GM18526 (cell line): ENCODE data around the gene PLOD1.

ENCODE experiments used
- POLR2A ChIP-seq: IDR thresholded peaks from 3 replicates; pipeline ENCODE4 v1.6.1; 2011; ENCODE audit not compliant: insufficient read length; ENCODE audit errors: extremely low read depth

PLOD1 gene

DNA sequence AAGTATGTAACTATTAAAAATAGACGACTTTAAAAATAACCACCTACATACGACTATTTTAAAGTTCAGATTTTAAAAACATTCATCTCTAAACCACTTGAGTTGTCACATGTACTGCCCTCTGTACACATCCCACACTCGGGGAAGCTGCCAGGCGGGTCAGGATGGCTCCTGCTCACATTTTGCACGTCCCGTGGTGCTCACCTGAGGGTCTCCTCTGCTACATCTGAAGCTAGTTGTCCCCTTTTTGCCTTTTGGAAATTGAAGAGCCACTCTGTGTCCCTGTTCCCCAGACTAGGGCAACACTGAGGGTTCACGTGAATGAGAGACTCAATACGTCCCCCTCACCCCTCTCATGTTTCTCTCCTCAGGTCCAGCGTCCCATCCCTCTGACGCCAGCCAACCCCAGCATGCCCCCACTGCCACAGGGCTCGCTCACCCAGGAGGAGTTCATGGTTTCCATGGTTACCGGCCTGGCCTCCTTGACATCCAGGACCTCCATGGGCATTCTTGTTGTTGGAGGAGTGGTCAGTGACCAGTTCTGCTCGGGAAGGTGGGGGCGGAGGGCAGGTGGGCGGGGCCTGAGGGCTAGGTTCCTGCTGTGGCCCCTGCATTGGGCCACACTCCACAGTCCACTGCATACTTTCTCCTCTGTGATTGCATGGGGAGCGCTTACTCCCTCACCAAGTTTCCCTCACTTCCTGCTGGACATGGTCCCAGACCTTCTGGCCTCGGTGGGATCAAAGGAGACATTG is 71.8 kb downstream of the PLOD1 start:
- TF ChIP-seq POLR2A = no peak

DNA sequence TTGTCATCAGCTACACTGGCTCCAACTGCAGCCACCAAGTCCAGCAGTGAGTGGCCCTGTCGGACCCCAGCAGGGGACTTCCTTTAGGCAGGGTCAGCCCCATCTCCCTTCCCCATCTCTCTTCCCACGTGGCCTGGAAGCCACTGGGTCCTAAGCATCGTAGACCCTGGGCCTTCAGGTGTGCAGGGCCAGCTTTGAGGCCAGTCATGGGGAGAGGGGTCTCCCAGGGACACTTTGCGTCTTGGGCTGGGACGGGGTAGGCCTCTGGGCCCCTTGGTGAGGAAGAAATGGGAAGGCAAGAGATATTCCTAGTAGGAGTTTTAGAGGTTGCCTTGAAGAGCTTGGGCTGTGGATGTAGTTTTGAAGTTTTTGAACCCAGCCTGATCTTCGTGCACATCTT is 72.7 kb downstream of the PLOD1 start:
- no peak for TF ChIP-seq POLR2A

DNA sequence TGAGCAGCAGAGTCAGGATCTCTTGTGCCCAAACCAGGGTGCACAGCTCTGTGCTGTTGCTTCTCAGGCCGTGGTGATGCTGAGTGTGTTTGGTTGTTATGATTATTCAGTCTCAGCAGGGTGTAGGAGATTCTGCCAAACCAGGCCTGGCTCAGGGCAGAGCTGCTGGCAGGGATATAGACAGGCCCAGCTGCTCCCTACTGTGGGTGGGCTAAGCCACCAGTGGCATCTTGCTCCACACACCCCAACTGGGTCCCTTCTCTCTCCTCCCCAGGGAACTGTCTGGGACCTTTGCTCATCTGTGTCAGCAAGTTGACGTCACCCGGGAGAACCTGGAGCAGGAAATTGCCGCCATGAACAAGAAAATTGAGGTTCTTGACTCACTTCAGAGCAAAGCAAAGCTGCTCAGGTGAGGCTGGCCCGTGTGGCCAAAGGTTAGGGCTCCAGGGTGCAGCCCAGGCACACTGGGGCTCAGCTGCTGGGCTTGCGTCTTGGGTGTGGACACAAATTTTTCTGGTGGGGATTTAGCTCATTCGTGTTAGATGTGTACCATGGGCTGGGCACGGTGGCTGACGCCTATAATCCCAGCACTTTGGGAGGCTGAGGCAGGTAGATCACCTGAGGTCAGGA is 74.9 kb downstream of the PLOD1 start:
- TF ChIP-seq POLR2A = no peak

GRCh38 chr1:12010746-12011570 is 76.4 kb downstream of the PLOD1 start:
- no peak for TF ChIP-seq POLR2A

DNA sequence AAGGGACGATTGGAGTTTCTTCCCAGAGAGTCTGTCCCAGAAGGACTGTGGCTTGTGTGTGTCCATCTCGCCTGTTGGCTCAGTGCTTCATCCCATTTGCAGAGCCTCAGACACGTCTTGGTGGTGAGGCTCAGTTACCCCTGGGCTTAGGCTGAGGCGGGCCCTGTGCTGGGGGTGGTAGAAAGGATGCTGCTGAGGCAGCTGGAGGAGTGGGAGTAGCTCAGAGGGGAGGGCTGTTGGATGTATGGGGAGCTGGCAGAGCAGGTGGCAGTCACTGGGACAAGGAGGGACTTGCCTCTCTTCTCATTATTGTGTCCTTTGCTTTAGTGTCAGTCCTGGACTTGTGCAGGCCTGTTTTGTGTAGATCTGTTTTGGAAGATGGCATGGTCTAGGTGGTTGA is 77.5 kb downstream of the PLOD1 start:
- no peak for TF ChIP-seq POLR2A

- no peak for TF ChIP-seq POLR2A
Measured at GRCh38 chr1:12012560-12013316, 78.2 kb downstream of the PLOD1 start.

DNA sequence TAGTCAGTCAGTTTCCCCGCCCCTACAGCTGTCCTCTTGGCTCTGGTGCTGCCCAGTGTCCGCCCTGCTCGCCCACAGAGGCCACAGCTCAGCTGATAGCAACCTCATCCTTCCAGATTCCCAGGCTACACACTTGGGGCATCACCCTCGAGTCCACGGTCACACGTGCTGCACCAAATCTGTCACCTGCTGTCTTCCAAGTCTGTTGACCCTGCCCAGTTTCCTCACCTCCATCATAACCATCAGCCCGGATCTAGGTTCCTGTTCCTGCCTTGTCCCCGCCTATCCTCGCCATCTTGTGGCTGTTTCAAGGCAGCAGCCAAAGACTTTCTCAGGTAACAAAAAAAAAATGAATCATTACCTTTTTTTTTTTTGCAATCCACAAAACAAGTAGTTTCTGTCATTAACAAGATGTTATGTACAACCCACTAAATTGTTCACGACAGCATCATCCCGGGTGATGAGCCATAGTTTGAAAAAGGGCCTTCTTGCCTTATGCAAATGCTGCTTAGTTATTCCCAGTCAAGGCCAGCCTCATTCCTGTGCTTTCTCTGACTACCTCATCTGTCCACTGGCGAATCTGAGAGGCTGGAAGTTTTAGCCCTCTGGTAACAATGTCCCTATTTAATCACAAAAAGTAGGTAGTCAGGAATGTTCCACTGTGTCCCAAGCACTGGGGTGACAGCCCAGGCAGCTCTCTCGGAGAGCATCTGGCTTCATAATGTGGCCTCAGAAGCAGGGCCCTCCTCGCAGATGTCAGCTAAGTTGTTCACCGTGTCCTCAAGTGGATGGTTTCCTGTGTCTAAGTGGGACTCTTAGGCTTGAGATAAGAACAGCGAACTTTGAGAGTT is 79.8 kb downstream of the PLOD1 start:
- no peak for TF ChIP-seq POLR2A

GRCh38 chr1:12015001-12015491 is 80.5 kb downstream of the PLOD1 start:
- no peak for TF ChIP-seq POLR2A

- TF ChIP-seq POLR2A = no peak
Measured at GRCh38 chr1:12015499-12015898, 81.0 kb downstream of the PLOD1 start.

DNA sequence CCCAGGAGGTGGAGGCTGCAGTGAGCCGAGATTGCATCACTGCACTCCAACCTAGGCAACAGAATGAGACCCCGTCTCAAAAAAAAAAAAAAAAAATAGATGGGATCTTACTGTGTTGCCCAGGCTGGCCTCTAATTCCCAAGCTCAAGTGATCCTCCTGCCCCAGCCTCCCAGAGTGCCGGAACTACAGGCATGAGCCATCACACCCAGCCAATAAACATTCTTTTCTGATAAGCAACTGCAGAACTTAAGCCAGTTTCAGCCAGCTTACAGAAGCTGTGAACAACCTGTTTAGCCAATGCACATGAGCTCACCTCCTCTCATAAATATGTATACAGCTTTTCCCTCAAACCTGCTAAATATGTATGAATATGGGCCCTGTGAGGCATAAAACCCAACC is 81.7 kb downstream of the PLOD1 start:
- no peak for TF ChIP-seq POLR2A

DNA sequence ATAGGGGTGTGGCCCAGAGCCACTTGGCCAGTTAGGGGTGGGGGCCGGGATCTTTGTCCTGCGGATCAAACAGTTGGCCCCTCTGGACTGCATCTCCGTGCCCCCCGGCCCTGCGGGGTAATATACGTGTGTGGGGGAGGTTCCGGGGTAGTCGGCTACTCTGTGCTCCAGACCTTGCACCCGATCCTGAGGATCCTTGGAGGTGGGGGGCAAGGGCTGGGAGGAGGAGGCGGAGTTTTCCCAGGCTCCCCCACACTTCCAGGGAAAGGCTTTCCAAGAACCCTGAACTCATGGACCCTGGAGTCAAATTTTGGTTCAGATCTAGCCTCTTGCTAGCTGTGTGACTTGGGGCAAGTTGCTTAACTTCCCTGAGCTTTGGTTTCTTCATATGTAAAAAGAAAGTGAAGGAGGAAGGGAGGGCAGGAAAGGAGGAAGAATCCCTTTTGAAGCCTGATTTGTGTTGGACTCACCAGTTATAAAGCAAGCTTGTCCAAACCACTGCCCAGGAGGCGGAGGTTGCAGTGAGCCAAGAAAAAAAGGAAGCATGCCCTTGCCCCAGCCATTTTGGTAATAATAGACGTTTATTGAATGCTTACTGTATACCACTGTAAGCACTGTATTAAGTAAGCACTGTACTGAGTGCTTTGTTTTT is 85.5 kb downstream of the PLOD1 start:
- no peak for TF ChIP-seq POLR2A

DNA sequence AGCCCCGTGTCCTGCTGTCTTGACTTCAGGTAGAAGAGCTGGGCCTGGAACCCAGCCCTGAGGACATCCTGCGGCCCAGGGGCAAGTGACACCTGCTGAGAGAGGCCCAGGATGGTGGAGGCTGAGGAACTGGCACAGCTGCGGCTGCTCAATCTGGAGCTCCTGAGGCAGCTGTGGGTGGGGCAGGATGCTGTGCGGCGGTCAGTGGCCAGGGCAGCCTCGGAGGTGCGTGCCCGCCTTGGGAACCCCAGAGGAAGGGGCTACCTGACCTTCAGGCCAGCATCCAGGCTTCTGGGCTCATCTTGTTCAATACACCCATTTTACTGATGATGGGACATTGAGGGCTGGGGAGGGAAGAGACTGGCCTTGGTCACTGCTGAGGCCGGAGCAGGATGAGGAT is 87.1 kb downstream of the PLOD1 start:
- no peak for TF ChIP-seq POLR2A

GRCh38 chr1:12022036-12022435 is 87.5 kb downstream of the PLOD1 start:
- no peak for TF ChIP-seq POLR2A
